Measurements from ENCODE around the gene TRIM71.
"Not testable (repeated sequence)": the region's sequence is repeated elsewhere in the genome, so short reads cannot be mapped to it uniquely, and the experiment has no call there.

Gene TRIM71

DNA sequence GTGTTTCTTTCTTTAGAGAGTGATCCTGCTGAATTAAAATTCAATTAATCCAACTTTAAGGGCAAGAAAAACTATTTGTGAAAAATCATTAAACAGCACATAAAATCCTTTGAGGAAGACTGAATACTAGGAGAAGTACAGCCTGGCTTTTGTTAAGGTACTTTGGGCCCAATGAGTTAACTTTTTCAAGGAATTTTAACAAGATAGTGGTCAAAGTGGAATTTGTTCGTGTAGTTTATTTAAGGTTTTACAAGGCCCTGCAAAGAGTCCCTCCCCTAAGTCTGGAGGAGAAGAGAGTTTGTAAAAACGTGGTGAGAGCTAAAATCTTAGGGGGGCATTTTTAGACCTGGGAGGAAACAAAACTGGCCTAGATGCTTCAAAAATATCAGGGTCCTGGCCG is 26.0 kb upstream of the TRIM71 start:
- H3K4me3 ChIP-seq (ENCODE audit: low read length), result no peak overlapping the region
- TF ChIP-seq CTCF (conservative IDR thresholded peaks at IDR 0.05; ENCODE audit: low read depth, low read length), result no peak
- DNase-seq (ENCODE audit: low read depth), result no peak

- no peak overlapping the region for H3K4me3 ChIP-seq (ENCODE audit: low read length)
- DNase-seq (ENCODE audit: low read depth), result peak; percentile 22
- no peak for TF ChIP-seq CTCF (conservative IDR thresholded peaks at IDR 0.05; ENCODE audit: low read depth, low read length)
Measured at GRCh38 chr3:32794487-32795308, 23.1 kb upstream of the TRIM71 start.

DNA sequence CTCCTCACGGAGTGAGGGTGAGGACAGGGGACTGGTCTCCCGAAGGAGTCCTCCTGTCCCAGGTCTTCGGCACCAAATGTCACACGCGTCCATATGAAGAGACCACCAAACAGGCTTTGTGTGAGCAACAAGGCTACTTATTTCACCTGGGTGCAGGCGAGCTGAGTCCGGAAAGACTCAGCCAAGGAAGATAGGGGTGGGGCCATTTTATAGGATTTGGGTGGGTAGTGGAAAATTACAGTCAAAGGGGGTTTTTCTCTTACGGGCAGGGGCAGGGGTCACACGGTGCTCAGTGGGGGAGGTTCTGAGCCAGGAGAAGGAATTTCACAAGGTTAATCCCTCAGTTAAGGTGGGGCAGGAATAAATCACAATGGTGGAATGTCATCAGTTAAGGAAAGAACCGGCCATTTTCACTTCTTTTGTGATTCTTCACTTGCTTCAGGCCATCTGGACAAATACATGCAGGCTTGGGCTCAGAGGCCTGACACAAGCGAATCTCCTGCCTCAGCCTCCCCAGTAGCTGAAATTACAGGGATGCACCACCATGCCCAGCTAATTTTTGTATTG is 21.3 kb upstream of the TRIM71 start:
- H3K4me3 ChIP-seq (ENCODE audit: low read length); DNase-seq (ENCODE audit: low read depth): not testable (repeated sequence)

DNA sequence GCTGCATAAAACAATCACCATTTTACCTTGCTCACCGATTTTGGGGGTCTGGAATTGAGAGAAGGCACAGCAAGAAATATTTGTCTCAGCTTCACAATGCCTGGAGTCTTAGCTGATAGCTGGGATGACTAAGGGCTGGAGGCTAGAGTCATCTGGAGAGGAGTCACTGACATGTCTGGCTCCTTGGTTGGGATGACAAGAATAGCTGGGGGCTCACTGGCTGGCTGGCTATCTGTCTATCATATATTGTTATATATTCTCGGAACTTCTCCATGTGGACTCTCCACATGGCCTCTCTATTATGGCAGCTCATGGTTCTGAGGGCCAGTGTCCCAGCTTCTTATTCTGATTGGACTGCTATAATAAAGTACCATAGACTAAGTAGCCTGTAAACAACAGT is 20.0 kb upstream of the TRIM71 start:
- TF ChIP-seq CTCF (conservative IDR thresholded peaks at IDR 0.05; ENCODE audit: low read depth, low read length), result no peak
- no peak for DNase-seq (ENCODE audit: low read depth)
- H3K4me3 ChIP-seq (ENCODE audit: low read length), result no peak overlapping the region

DNA sequence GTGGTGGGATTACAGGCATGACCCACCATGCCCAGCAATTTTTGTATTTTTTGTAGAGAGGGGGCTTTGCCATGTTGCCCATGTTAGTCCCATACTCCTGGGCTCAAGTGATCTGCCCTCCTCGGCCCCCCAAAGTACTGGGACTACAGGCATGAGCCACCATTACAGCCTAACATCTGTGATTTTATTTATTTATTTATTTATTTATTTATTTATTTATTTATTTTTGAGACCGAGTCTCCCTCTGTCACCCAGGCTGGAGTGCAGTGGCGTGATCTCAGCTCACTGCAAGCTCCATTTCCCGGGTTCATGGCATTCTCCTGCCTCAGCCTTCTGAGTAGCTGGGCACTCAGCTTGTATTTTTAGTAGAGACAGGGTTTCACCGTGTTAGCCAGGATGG is 16.4 kb upstream of the TRIM71 start:
- not testable (repeated sequence) for H3K4me3 ChIP-seq (ENCODE audit: low read length); DNase-seq (ENCODE audit: low read depth)

- no peak for DNase-seq (ENCODE audit: low read depth)
- TF ChIP-seq CTCF (conservative IDR thresholded peaks at IDR 0.05; ENCODE audit: low read depth, low read length), result no peak
Measured at GRCh38 chr3:32813180-32813579, 4.6 kb upstream of the TRIM71 start.

DNA sequence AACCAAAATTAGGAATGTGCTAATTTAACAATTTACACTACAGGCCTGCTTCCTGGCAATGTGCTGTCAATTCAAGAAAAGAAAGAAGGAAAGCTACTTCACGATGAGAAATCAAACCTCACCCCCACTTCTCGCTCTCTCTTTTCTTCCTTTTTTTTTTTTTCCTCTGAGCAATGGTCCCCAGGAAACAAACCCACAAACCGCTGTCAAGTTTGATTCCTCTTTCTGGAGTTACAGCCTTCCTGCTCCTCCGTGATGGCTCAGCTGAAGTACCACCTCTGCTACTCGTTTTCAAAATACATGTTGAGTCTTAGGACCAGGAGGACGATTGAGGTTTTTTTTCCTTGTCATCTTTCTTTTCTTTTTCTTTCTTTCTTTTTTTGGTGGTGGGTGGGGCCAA is 3.4 kb upstream of the TRIM71 start:
- no peak overlapping the region for H3K4me3 ChIP-seq (ENCODE audit: low read length)
- TF ChIP-seq CTCF (conservative IDR thresholded peaks at IDR 0.05; ENCODE audit: low read depth, low read length), result no peak
- no peak for DNase-seq (ENCODE audit: low read depth)

More at GRCh38 chr3:32813180-32813579, 4.6 kb upstream of the TRIM71 start:
- no peak overlapping the region for H3K4me3 ChIP-seq (ENCODE audit: low read length)

GRCh38 chr3:32815841-32816438 is 1.9 kb upstream of the TRIM71 start:
- no peak for DNase-seq (ENCODE audit: low read depth)
- H3K4me3 ChIP-seq (ENCODE audit: low read length), result no peak overlapping the region
- TF ChIP-seq CTCF (conservative IDR thresholded peaks at IDR 0.05; ENCODE audit: low read depth, low read length), result no peak
